RWPE1 (cell line): ENCODE data around the gene ARNT2.

ENCODE experiments used
- CTCF ChIA-PET: fragments of 350-600 bp; sonication (Branson Sonifier 250); formaldehyde crosslinking; extraction: SDS; loops from one replicate; lab custom pipeline; 2021; lab: Yijun Ruan, JAX
- POLR2A ChIA-PET: fragments of 400-600 bp; formaldehyde crosslinking; extraction: SDS; loops from one replicate; lab custom pipeline; 2020; ENCODE audit warnings: antibody characterized with exemption; ENCODE audit not compliant: low non-redundant PET; lab: Yijun Ruan, JAX
- DNase-seq: peaks from one replicate; pipeline ENCODE4 v3.0.0; 2012; ENCODE audit warnings: low spot score
- H3K27ac ChIP-seq: fragments of 450-650 bp; 2 replicates; pipeline ENCODE4 v1.5.1; 2017
- TF ChIP-seq, protein P1 (sequence below): fragments of 450-650 bp; conservative IDR thresholded peaks from 2 replicates; pipeline ENCODE4 v1.5.1; 2017; ENCODE audit warnings: low read depth, mild to moderate bottlenecking

Gene ARNT2

DNA sequence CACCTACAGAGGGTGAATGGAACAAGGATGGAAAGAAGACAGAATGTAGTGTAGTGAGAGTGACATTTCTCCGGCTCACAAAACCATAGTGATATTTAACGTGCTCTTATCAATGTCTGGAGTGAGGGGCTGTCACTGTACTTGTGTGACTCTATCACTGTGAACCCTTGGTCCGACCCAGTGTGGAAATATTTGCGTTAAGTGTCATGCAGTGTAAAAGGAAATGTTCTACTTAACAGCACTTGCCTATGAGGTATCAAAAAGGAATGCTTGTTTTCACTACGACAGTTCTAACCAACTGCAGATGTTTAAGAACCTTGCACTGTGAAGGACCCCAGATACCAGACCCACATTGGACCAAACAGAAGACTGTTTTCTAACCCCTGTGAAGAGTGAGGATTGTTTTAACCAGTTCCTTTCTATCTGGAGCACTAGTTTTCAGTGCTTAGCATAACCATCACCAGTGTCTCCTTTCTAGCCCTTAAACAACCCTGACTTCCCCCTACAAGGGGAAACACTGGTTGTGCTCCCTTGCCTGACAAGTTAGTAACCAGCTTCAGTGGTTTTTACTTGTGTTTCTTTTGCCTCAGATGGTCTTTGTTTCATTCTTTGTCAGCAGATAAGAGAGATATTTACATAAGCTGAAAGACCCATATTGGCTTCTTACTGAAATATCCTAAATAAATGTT lies 146.2 kb downstream of the ARNT2 start:
- POLR2A ChIA-PET = no interaction called here
- no peak overlapping the region for H3K27ac ChIP-seq
- CTCF ChIA-PET = interaction anchor here (0.9 kb wide), 1 partner anchor 227 kb away, joined by 3 read pairs; no protein-coding TSS in a partner anchor
- TF ChIP-seq, protein P1, sequence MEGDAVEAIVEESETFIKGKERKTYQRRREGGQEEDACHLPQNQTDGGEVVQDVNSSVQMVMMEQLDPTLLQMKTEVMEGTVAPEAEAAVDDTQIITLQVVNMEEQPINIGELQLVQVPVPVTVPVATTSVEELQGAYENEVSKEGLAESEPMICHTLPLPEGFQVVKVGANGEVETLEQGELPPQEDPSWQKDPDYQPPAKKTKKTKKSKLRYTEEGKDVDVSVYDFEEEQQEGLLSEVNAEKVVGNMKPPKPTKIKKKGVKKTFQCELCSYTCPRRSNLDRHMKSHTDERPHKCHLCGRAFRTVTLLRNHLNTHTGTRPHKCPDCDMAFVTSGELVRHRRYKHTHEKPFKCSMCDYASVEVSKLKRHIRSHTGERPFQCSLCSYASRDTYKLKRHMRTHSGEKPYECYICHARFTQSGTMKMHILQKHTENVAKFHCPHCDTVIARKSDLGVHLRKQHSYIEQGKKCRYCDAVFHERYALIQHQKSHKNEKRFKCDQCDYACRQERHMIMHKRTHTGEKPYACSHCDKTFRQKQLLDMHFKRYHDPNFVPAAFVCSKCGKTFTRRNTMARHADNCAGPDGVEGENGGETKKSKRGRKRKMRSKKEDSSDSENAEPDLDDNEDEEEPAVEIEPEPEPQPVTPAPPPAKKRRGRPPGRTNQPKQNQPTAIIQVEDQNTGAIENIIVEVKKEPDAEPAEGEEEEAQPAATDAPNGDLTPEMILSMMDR = no peak
- peak; percentile 35 for DNase-seq

DNA sequence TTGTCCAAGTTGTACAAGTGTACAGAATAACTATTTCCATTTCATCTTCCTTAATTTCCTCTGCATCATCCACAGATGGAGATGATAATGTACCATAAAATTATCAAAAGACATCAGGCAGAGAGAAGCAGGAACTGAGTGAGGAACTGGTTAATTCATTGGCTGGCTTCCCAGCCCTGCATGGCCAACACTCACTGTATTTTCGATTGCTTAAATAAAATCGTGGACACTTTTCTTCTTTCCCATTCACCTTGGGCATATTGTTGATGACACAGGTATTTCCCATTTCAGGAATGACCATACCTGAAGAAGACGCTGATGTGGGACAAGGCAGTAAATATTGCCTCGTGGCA lies 146.7 kb downstream of the ARNT2 start:
- ChIA-PET POLR2A (no interaction called here), CTCF (interaction anchor here (0.7 to 0.9 kb wide), 2 partner anchors 57 to 227 kb away, joined by 3 read pairs; no protein-coding TSS in a partner anchor)
- no peak overlapping the region for H3K27ac ChIP-seq
- TF ChIP-seq, protein P1 = no peak
- DNase-seq = no peak

DNA sequence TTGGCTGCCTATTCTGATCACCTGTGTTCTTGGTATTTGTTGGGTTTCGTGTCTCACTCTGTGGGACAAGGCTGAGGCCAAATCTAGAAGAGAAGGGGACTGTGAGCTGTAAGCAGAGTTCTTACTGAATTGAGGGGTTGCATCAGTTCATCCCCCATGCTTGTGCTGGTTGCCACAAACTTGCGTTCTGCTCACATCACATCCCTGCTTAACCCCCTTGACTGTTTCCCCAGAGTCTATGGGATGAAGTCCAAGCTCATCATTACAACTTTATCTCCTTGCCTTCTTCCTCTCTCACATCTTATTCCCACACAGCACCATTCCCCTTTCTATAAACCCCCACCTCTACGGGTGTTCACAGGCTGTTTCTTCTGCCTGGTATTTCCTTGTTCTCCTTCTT lies 147.2 kb downstream of the ARNT2 start:
- DNase-seq = no peak
- CTCF ChIA-PET = interaction anchor here (0.5 to 0.9 kb wide), 3 partner anchors 8 to 226 kb away, joined by 3 to 4 read pairs (median 3); no protein-coding TSS in a partner anchor
- POLR2A ChIA-PET = no interaction called here
- no peak overlapping the region for H3K27ac ChIP-seq
- TF ChIP-seq, protein P1 = no peak

DNA sequence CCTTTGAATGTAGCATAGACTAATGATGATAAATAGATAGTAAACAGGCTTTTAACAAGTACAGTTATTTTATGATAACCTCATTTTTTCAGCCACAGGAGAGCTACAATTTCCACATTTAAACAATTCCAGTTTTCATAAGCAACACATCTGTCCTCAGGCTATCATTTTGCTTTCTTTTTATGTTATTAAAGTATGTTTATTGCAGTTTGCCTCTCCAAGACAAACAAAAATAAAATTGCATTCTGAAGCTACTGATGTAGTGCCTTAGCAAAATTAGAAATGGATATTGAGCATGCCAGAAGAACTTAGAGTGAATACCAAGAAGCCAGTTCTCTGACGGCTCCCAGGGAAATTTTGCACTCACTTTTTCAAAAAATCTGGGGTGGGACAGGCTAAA lies 150.4 kb downstream of the ARNT2 start:
- no peak for DNase-seq
- ChIA-PET POLR2A (no interaction called here), CTCF (interaction anchor here (0.7 kb wide), 1 partner anchor 106 kb away, joined by 3 read pairs; no protein-coding TSS in a partner anchor)
- H3K27ac ChIP-seq = no peak overlapping the region
- TF ChIP-seq, protein P1 = no peak

DNA sequence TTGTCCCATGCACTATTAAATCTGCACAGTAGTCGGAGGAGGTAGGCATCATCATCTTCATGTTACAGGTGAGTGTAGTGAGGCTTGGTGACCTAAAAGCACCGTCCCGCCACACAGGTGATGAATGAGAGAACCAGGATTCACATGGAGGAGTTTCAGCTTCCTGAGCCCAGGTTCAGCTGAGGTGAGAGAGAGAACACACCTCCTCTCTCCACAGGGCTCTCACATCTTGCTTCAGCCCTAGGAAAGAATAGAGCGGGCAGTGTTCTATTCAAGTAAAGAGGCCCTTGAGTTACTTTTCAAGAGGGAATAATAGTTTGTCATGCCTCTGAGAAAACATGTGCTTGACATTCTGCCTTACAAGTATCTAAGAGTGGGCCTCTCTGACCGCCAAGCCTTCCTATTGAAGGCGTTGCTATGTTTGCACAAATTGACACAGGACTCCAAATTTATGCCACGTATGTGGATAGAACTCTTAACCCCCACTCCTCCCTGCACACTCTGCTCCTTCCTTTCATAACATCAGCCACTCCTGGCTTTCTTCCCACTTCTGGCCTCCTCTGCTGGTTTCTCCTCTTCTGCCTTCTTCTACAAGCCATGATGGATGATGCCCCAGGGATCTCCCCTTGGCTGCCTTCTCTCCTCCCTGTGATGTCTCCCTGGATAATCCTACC lies 152.6 kb downstream of the ARNT2 start:
- CTCF ChIA-PET = no interaction called here

More for the DNA sequence above, 152.6 kb downstream of the ARNT2 start:
- TF ChIP-seq, protein P1 = no peak
- H3K27ac ChIP-seq = no peak overlapping the region
- POLR2A ChIA-PET = interaction anchor here (0.6 kb wide), 1 partner anchor 56 kb away, joined by 6 read pairs; no protein-coding TSS in a partner anchor
- DNase-seq = no peak
